Measurements from ENCODE around the gene CHIT1.

CHIT1 gene

DNA sequence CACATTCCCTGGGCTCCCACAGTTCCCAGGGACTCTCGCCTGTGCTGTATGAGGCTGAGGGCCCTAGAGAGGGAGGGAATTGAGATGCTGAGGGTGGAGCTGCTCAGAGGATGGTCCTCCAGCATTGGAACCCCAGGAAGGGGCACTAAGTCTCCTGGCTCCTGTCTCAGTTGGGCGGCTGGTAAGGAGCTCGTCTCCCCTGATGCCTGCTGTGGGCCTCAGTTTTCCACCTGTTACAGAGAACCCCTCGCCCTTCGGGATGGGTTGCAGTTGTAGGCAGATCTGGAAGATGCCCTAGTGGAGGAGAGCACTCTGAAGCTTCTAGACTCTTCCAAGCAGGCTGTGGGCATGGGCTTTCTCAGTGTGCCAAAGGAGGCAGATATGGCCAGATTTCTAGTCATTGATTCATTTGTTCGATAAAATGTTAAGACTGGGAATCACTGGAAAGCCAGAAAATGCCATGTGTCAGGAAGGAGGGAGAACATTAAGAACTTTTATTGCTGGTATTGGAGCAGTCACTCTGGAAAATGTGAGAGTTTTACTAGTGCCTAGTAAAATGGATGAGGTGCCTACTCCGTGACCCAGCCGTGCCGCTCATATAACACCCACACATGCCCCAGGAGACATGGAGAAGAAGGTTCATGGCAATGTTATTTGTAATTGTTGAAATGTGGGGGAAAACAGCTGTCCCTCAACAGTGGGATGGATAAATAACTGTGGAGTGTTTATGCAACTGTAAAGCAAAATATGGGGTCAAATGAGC, 53.0 kb downstream of the CHIT1 start:
- H3K9me3 ChIP-seq = no peaks in the 10 kb centered on the region
- H3K4me1 ChIP-seq = no peaks in the 10 kb centered on the region
- in situ Hi-C loops (cut with MboI; ENCODE audit: low sequenced_read_pairs) = no loop called here

DNA sequence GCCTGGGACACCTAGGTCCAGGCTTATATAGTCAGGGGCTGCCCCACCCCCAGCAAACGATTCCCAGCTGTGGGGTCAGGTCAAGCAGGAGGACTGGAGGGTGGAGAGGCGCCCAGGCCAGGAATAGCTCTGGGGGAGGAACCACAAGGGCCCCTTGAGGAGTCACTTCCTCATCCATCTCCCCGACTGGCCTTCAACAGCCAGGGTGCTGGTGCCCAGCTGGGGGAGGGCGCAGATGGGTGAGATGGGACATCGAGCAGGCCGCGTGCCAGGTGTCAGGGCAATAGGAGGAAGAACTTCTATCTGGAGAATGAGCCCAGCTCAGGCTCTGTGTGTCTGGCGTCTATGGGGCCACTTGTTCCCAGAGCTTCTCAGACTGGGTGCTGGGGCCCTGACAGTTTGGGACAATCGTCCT, 53.6 kb downstream of the CHIT1 start:
- Histone ChIP-seq H3K27me3 (ENCODE audit: low read depth) (no peaks in the 10 kb centered on the region), H3K9me3 (no peaks in the 10 kb centered on the region), H3K4me1 (no peaks in the 10 kb centered on the region), H3K36me3 (replicated peaks) (no peaks in the 10 kb centered on the region), H3K4me3 (no peak overlapping the region)
- in situ Hi-C loops (cut with MboI; ENCODE audit: low sequenced_read_pairs) = no loop called here
- DNase-seq (ENCODE audit: low spot score in 2 of 2) = no peak

More for the DNA sequence above, 53.0 kb downstream of the CHIT1 start:
- H3K36me3 ChIP-seq (replicated peaks) = no peaks in the 10 kb centered on the region
- H3K27me3 ChIP-seq (ENCODE audit: low read depth) = no peaks in the 10 kb centered on the region
- DNase-seq (ENCODE audit: low spot score in 2 of 2) = no peak
- no peak overlapping the region for H3K4me3 ChIP-seq

DNA sequence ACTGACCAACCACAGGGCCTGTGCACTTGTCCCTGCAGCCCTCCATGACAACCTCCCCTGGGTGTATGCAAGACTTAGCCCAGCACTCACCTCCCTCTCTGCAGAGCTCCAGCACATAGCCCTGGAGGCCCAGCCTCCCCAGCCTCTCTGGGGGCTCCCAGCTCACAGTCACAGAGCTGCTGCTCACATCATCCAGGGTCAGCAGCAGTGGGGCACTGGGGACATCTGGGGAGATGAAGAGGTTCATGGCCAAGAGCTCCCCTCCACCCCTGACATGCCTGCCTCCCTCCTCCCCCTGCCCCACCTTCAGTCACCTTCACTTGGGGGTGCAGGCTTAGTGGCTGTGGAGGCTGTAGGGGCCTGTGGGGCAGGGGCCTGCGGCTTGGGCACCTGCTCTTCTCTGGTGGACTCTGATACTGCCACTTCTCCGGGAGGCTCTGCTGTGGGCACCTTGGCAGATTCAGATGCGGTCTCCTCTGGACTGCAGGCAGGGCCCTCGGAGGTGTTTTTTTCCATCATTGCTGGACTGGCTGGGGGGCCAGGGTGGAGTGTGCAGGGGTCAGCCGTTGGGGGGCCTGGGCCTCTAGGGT, 54.1 kb downstream of the CHIT1 start, which contains the start of gene MYBPH:
Gene MYBPH (minus strand): TSS at position 590 of the 590 bp plus-strand sequence. CDS start 71 bp downstream, at position 519.
- in situ Hi-C loops (cut with MboI; ENCODE audit: low sequenced_read_pairs) = no loop called here
- Histone ChIP-seq H3K36me3 (replicated peaks) (no peaks in the 10 kb centered on the region), H3K9me3 (no peaks in the 10 kb centered on the region), H3K27me3 (ENCODE audit: low read depth) (no peaks in the 10 kb centered on the region), H3K4me3 (no peak within 1 kb of the TSS), H3K4me1 (no peaks in the 10 kb centered on the region)
- no peak for DNase-seq (ENCODE audit: low spot score in 2 of 2)

DNA sequence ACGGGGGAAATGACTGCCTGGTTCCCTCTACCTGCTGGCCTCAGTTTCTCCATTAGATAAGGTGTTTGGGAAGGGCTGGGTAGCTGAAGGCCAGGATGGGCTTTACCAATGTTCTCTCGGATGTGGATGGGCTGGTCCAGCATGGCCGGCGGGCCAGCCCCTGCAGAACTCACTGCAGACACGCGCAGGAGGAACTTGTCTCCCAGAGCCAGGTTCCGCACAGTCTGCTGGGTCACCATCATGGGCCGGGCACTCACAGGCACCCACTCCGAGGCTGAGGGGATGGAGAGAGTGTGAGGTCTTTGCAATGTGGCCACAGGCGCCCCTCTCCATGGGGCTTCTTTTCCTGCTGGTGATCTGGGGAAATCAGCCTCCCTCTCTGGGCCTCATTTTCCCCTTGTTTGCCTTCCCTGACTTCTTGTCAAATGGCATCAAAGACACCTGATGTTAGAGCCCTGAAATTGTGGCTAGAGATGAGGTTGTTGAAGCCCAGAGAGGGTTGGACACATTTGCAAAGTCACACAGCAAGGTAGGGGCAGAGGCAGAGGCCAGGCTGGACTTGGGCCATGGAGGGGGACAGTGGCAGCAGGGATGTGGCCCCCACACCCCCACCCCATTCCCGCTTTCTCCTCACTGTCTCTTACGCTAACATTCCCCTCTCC, 55.0 kb downstream of the CHIT1 start:
- in situ Hi-C loops (cut with MboI; ENCODE audit: low sequenced_read_pairs) = no loop called here
- no peak for DNase-seq (ENCODE audit: low spot score in 2 of 2)
- H3K36me3 ChIP-seq (replicated peaks) = no peaks in the 10 kb centered on the region
- no peaks in the 10 kb centered on the region for H3K27me3 ChIP-seq (ENCODE audit: low read depth)
- no peaks in the 10 kb centered on the region for H3K9me3 ChIP-seq
- no peaks in the 10 kb centered on the region for H3K4me1 ChIP-seq
- no peak overlapping the region for H3K4me3 ChIP-seq

DNA sequence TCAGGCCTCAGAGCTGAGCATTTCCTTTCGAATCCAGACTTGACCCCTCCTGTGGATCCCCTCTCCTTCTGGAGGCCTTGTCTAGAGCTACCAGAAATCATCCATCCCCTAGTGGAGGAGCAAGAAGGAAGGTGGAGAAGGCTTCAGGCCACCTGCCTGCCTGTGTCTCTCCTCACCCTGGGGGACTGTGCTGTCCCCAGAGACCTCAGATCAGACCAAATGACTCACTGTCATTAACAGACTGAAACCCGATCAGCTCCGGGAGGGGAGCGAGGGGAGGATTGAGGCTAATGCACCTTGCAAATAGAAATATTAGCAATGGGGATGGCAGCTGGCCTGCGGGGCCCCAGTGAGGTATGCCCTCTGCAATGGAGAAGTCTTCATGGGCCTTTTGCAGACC, 55.9 kb downstream of the CHIT1 start:
- DNase-seq (ENCODE audit: low spot score in 2 of 2) = no peak
- H3K9me3 ChIP-seq = no peaks in the 10 kb centered on the region
- H3K36me3 ChIP-seq (replicated peaks) = no peaks in the 10 kb centered on the region
- H3K4me3 ChIP-seq = no peak overlapping the region
- no peaks in the 10 kb centered on the region for H3K27me3 ChIP-seq (ENCODE audit: low read depth)
- in situ Hi-C loops (cut with MboI; ENCODE audit: low sequenced_read_pairs) = no loop called here
- H3K4me1 ChIP-seq = no peaks in the 10 kb centered on the region

DNA sequence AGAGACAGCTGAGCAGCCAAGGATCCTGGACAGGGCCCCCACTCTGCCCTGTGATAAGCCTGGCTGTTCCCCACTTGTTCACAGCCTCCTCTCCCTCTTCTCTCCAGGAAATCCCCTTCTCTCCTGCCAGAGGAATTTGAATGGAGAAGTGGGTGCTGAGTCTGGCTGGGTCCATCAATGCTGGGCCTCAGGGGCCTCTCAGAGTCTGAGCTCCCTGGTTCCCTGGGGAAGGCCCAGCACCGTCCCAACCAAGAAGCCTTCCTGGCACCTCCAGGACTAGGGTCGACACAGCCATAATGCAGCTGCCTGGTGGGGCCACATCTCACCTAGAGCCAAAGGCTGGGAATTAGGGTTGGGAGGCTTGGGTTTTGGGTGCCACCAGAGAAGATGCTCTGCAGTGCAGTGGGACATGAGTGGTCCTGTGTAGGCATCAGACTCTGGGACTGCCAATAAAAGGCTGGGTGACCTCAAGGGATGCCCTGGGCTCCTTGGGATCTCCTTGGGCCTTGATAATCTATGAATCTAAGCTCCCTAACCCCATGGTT, 56.4 kb downstream of the CHIT1 start:
- no peak for DNase-seq (ENCODE audit: low spot score in 2 of 2)
- Histone ChIP-seq H3K9me3 (no peaks in the 10 kb centered on the region), H3K4me3 (no peak overlapping the region), H3K4me1 (no peaks in the 10 kb centered on the region), H3K27me3 (ENCODE audit: low read depth) (no peaks in the 10 kb centered on the region), H3K36me3 (replicated peaks) (no peaks in the 10 kb centered on the region)
- in situ Hi-C loops (cut with MboI; ENCODE audit: low sequenced_read_pairs) = no loop called here

DNA sequence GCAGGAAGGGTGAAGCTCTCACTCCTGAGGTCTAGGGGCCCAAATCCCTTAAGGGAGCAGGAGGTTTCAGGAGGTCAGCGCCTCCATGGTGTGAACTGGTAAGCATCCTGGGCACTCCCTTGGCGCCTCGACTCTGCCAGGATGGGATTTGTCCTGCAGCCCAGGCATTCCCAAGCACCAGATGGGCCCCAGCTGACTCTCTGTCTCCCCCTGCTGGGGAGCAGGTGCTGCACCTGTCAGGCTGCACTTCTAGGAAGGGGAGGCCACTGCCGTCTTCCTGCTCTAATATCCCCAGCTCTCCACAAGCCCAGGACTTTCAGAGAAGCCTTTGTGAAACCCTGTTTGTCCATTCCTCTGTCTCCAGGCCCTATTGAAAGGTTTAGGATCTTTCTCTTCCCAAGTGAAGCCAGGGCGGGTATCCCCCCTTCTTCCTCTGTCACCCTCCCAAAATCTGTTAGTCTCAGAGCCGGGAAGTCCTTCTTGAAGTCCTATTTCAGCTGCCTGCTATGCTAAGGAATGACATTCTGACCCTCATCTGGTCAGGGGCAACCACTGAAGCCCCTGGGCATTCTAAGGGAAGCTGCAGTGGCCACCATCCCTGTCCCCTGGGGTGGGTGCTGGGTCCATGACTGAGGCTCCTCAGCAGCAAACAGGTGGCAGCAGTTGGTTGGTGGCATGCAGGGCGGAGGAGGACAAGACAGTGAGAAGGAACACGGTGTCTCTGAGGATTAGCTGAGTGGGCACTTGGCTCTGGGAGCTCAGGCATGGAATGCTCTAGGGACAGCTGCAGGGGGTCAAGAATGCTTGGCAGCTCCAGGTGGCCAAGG, 57.1 kb downstream of the CHIT1 start:
- no peak overlapping the region for H3K4me3 ChIP-seq
- peak; percentile 10 to 84 for DNase-seq (ENCODE audit: low spot score in 2 of 2)
- no peaks in the 10 kb centered on the region for H3K4me1 ChIP-seq
- in situ Hi-C loops (cut with MboI; ENCODE audit: low sequenced_read_pairs) = no loop called here
- no peaks in the 10 kb centered on the region for H3K36me3 ChIP-seq (replicated peaks)
- H3K27me3 ChIP-seq (ENCODE audit: low read depth) = no peaks in the 10 kb centered on the region
- no peaks in the 10 kb centered on the region for H3K9me3 ChIP-seq

DNA sequence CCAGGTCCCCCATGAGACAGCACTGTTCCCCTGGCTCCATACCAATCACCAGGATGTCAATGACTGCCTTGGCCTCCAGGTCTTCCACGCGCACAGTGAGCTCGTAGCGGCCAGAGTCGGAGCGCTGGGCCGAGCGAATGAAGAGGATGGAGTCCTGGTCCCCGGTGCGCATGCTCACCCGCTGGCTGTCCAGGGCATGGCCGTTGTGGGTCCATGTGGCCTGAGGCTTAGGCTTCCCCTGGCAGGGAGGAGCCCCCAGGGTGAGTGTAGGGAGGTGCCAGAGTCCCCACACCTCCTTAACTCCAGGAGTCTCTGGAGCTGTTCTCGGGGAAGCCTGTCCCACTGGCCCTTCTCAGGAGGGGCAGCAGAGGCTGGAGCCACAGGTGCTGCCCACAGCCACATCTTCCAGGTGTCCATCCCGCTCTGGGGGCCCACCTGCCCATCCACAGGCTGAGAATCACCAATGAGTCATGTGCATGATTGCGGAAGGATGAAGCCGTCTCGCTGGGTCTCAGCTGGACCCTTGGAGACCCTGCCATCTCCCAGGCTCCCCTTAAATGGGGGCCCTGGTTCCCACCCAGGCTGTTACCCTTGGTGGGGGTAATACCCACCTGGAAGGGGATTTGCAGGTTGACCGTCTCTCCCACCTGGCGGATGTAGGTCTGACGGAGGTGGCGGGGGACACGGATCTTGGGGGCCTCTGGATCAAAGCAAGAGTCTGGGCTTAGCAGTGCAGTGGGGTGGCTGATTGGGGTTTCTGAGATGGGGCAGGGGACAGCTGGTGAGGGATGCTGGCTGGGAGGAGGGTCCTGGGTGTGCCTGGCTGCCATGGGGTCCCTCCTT, 57.9 kb downstream of the CHIT1 start:
- Histone ChIP-seq H3K4me1 (no peaks in the 10 kb centered on the region), H3K4me3 (no peak overlapping the region), H3K36me3 (replicated peaks) (no peaks in the 10 kb centered on the region), H3K9me3 (no peaks in the 10 kb centered on the region), H3K27me3 (ENCODE audit: low read depth) (no peaks in the 10 kb centered on the region)
- in situ Hi-C loops (cut with MboI; ENCODE audit: low sequenced_read_pairs) = no loop called here
- no peak for DNase-seq (ENCODE audit: low spot score in 2 of 2)

DNA sequence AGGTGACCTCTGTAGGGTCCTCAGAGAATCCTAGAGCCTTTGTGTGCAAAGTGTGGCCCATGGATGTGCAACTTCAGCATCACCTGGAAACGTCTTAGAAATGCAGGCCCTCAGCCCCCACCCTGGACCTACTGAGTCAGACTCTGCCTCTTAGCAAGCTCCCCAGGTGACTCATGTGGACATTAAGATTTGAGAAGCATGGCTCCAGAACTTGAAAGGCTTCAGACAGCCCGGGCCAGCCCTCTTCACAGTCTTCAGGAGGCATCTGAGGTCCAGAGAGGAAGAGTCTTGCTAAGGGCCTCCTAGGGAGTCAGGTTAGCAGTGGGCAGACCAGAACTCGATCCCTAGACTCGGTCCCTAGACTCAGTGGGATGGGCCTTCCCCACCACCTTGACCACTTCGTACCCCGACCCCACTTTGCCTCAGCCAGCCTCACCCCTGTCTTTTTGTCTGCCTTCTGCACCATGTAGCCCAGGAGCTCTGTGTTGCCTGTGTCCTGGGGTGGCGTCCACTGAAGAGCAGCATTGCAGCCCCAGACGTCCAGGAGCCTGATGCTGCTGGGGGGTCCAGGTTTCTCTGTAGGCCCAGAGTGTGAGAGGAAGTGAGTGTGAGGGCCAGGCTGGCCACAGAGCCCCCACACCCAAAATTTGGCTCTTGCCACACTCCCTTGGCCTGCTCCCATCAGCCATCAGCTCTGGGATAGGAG, 58.7 kb downstream of the CHIT1 start:
- Histone ChIP-seq H3K4me3 (no peak overlapping the region), H3K27me3 (ENCODE audit: low read depth) (no peaks in the 10 kb centered on the region), H3K9me3 (no peaks in the 10 kb centered on the region), H3K36me3 (replicated peaks) (no peaks in the 10 kb centered on the region), H3K4me1 (no peaks in the 10 kb centered on the region)
- no peak for DNase-seq (ENCODE audit: low spot score in 2 of 2)
- in situ Hi-C loops (cut with MboI; ENCODE audit: low sequenced_read_pairs) = no loop called here

DNA sequence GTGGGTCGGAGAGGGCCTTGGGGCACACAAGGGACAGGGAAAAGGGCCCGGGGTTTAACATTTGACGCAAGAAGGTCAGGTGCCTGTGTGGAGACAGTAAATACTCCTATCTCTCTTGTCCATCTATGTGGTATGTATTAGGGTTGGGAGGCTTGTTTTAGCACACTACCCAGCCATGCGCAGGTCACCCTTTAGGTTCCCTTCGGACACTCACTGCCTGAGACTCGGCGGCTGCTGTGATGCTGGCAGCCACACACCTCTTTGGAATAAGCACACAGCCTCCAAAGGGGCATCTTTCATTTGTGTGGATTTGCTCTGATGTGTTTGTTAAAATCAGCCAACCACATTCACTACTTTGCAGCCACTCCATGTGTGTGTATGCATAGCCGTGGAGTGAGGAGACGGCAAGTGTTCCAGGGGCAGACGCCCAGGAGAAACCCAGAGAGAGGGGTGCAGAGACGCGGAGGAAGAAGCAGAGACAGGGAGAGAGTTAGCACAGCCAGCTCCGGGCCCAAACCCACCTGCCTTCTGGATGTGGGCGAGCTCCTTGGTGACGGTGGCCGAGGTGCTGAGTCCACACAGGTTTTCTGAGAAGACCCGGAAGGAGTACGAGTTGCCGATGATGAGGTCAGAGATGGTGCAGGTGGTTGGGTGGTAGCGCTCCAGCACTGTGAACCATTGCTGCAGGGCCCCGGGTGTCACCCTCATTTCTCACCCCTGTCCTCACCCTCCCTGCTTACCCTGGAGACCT, 59.5 kb downstream of the CHIT1 start:
- no peaks in the 10 kb centered on the region for H3K4me1 ChIP-seq
- H3K4me3 ChIP-seq = no peak overlapping the region
- DNase-seq (ENCODE audit: low spot score in 2 of 2) = no peak
- in situ Hi-C loops (cut with MboI; ENCODE audit: low sequenced_read_pairs) = no loop called here
- no peaks in the 10 kb centered on the region for H3K9me3 ChIP-seq
- no peaks in the 10 kb centered on the region for H3K27me3 ChIP-seq (ENCODE audit: low read depth)
- H3K36me3 ChIP-seq (replicated peaks) = no peaks in the 10 kb centered on the region

DNA sequence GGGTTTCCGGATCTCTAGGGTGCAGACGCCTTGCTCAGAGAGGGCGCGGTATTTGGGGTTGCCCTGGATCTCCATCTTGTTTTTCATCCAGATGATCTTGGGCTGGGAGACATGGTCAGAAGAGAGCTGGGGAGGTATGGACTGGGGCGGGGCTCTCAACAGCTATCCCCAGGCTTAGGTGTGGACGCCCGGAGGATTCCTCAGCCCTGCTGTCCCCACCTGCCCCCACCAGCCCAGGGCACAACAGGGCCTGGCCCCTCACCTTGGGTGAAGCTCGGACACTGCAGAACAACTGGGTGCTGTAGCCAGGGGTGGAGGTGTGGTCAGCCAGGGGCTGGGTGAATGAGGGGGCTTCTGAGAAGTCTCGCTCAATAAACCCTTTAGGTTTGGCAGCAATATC, 60.5 kb downstream of the CHIT1 start:
- Histone ChIP-seq H3K27me3 (ENCODE audit: low read depth) (0 out of 2 replicates have a peak, but pooled peaks cover 2% of the 10 kb centered on the region), H3K36me3 (replicated peaks) (no peaks in the 10 kb centered on the region), H3K4me1 (no peaks in the 10 kb centered on the region), H3K4me3 (no peak overlapping the region), H3K9me3 (no peaks in the 10 kb centered on the region)
- no peak for DNase-seq (ENCODE audit: low spot score in 2 of 2)
- in situ Hi-C loops (cut with MboI; ENCODE audit: low sequenced_read_pairs) = no loop called here
